ENCODE measurements around the gene CFAP77. TPM values are rescaled to one million over a fixed set of nuclear protein-coding genes. Genes with fewer than 3 reads are reported as not detected.

Gene CFAP77
- total and polyA plus RNA-seq, 7 donors, result not detected

DNA sequence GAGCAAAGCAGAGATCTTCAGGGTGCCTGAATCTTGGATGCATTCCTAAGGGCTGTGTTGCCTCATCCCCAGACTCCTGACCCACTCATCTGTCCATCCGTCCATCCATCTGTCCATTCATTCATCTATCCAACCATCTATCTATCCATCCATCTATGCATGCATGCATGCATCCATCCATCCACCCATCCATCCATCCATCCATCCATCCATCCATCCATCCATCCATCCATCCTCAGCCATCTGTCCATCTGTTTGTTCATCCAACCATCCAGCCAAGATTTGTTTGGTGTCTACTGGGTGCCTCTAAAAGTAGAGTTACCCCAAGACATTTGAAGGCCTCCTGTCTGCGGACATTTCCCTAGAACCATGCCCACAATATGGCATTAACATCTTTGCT, 144.7 kb downstream of the CFAP77 start:
- no peak overlapping the region for H3K27ac ChIP-seq
- intact Hi-C loops (cut with DNase I), result no loop called here
- TF ChIP-seq POLR2AphosphoS5 (IDR thresholded peaks at IDR 0.05), result no peak
- TF ChIP-seq, protein P1, sequence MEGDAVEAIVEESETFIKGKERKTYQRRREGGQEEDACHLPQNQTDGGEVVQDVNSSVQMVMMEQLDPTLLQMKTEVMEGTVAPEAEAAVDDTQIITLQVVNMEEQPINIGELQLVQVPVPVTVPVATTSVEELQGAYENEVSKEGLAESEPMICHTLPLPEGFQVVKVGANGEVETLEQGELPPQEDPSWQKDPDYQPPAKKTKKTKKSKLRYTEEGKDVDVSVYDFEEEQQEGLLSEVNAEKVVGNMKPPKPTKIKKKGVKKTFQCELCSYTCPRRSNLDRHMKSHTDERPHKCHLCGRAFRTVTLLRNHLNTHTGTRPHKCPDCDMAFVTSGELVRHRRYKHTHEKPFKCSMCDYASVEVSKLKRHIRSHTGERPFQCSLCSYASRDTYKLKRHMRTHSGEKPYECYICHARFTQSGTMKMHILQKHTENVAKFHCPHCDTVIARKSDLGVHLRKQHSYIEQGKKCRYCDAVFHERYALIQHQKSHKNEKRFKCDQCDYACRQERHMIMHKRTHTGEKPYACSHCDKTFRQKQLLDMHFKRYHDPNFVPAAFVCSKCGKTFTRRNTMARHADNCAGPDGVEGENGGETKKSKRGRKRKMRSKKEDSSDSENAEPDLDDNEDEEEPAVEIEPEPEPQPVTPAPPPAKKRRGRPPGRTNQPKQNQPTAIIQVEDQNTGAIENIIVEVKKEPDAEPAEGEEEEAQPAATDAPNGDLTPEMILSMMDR (IDR thresholded peaks at IDR 0.05), result no peak
- TF ChIP-seq EP300 (IDR thresholded peaks at IDR 0.05), result no peak

DNA sequence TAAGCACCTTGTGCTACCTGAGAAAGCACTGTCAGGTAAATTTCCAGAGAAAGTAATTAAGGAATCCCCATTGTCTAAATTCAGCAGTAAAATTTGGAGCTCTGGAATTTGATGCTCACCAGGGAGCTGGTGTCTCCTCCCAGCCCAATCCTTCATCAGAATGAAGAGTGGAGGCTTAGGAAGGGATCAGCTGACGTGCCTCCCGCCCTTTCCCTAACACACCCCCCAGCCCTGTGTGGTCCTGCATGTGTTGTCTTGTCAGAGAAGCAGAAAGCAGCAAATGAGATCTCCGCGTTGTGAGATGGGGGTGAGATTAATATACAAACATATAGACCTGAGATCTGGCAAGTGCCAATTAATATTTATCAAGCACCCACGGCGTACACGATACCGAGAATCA, 145.5 kb downstream of the CFAP77 start:
- Histone ChIP-seq H3K9me3 (no peaks in the 10 kb centered on the region), H3K4me3 (no peak overlapping the region), H3K36me3 (no peaks in the 10 kb centered on the region), H3K27ac (no peak overlapping the region), H3K4me1 (no peaks in the 10 kb centered on the region), H3K27me3 (peaks cover 0 to 19% (median 6%) of the 10 kb centered on the region in 3 donors)
- TF ChIP-seq, protein P1 (IDR thresholded peaks at IDR 0.05), result no peak
- TF ChIP-seq EP300 (IDR thresholded peaks at IDR 0.05) (no peak), POLR2A (IDR thresholded peaks at IDR 0.05) (no peak), POLR2AphosphoS5 (IDR thresholded peaks at IDR 0.05) (no peak)
- 77 to 82% methylated on average over 8 of the region's 8 CpGs for WGBS, 2 donors
- intact Hi-C loops (cut with DNase I), result no loop called here
- no peak for DNase-seq

More for the DNA sequence above, 144.7 kb downstream of the CFAP77 start:
- WGBS, 2 donors, result 88 to 93% methylated on average over 2 of the region's 2 CpGs
- Histone ChIP-seq H3K4me1 (no peaks in the 10 kb centered on the region), H3K36me3 (no peaks in the 10 kb centered on the region), H3K4me3 (no peak overlapping the region), H3K9me3 (no peaks in the 10 kb centered on the region), H3K27me3 (peaks cover 0 to 13% (median 4%) of the 10 kb centered on the region in 3 donors)
- DNase-seq, result no peak

DNA sequence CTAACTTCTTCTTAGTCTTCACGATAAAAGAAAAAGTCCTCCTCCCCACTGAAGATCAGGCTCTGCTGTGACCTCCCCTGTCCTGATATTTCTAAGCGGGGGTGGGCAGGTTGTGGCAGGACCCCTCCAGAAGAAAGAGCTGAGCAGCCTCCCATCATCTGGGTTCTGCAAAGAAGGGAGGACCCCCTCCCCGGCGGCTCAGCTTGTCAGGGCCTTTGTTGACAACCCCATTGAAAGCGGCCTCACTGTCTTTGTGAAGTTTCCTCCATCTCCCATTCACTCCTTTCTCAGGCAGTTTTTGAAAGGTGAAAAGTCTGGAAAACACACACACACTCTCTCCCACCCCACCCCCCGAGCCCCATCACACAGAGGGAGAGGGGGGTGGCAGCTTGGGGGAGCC, 146.2 kb downstream of the CFAP77 start:
- H3K27me3 ChIP-seq, result peaks cover 0 to 23% (median 8%) of the 10 kb centered on the region in 3 donors
- no peaks in the 10 kb centered on the region for H3K9me3 ChIP-seq
- DNase-seq, result no peak
- intact Hi-C loops (cut with DNase I), result no loop called here
- H3K36me3 ChIP-seq, result no peaks in the 10 kb centered on the region
- no peaks in the 10 kb centered on the region for H3K4me1 ChIP-seq
- H3K4me3 ChIP-seq, result no peak overlapping the region
- H3K27ac ChIP-seq, result no peak overlapping the region
- WGBS, 2 donors, result 68 to 70% methylated on average over 6 of the region's 6 CpGs
- no peak for TF ChIP-seq POLR2AphosphoS5 (IDR thresholded peaks at IDR 0.05)
- no peak for TF ChIP-seq POLR2A (IDR thresholded peaks at IDR 0.05)
- TF ChIP-seq, protein P1 (IDR thresholded peaks at IDR 0.05), result no peak
- no peak for TF ChIP-seq EP300 (IDR thresholded peaks at IDR 0.05)

DNA sequence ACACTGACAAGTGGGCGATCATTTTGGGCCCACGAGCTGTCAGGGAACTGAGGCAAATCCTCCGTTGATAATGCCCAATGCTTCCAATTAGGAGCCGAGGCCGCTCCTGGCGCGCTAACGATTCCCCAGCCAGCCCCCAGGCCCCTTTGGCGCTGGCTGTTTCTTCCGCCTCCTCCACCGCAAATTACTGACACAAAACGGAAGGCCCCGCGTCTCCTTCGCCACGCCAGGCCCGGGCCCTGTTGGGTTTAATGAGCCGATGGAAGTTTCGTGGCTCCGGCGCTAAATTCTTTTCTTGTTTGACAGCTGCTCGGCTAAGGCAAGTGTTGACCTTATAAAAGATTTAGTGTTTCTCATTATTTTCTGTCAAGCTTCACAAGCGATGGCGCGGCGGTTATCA, 146.7 kb downstream of the CFAP77 start:
- intact Hi-C loops (cut with DNase I), result no loop called here
- H3K4me1 ChIP-seq, result no peaks in the 10 kb centered on the region
- DNase-seq, result no peak
- H3K27ac ChIP-seq, result no peak overlapping the region
- H3K4me3 ChIP-seq, result no peak overlapping the region
- peaks cover 0 to 24% (median 8%) of the 10 kb centered on the region in 3 donors for H3K27me3 ChIP-seq
- TF ChIP-seq, protein P1 (IDR thresholded peaks at IDR 0.05), result no peak
- TF ChIP-seq POLR2AphosphoS5 (IDR thresholded peaks at IDR 0.05) (no peak), EP300 (IDR thresholded peaks at IDR 0.05) (no peak), POLR2A (IDR thresholded peaks at IDR 0.05) (no peak)
- no peaks in the 10 kb centered on the region for H3K9me3 ChIP-seq
- no peaks in the 10 kb centered on the region for H3K36me3 ChIP-seq
- WGBS, 2 donors, result 61 to 78% methylated on average over 26 of the region's 26 CpGs

DNA sequence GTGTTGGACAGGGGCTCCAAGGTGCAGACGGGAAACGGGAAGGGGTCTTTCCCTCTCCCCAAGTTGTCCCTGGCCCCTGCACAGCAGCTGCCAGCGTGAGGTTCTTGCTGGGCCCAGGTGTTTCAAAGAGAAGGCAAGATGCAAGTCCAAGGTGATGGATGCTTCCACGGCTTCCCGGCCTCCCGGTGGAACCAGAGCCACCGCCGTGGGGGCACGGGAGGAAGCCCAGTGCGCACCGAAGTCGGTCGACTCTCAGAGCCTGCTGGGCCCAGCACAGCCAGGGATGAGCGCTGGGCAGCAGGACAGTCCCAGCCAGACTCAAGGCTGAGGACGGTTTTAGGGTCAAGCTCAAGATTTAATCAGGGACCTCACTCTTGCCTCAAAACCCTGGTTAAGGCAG, 147.1 kb downstream of the CFAP77 start:
- H3K27ac ChIP-seq, result no peak overlapping the region
- no peak for TF ChIP-seq POLR2AphosphoS5 (IDR thresholded peaks at IDR 0.05)
- TF ChIP-seq EP300 (IDR thresholded peaks at IDR 0.05), result no peak
- TF ChIP-seq POLR2A (IDR thresholded peaks at IDR 0.05), result no peak
- TF ChIP-seq, protein P1 (IDR thresholded peaks at IDR 0.05), result no peak
- no peaks in the 10 kb centered on the region for H3K9me3 ChIP-seq
- H3K27me3 ChIP-seq, result peaks cover 0 to 28% (median 8%) of the 10 kb centered on the region in 3 donors
- no peaks in the 10 kb centered on the region for H3K36me3 ChIP-seq
- DNase-seq, result no peak
- intact Hi-C loops (cut with DNase I), result no loop called here
- no peaks in the 10 kb centered on the region for H3K4me1 ChIP-seq
- 89 to 90% methylated on average over 15 of the region's 15 CpGs for WGBS, 2 donors
- H3K4me3 ChIP-seq, result no peak overlapping the region

Data from sigmoid colon (tissue), 7 donors.